Smooth muscle cell of the coronary artery (primary cell): ENCODE measurements around the gene LRGUK. TPM values are rescaled to one million over a fixed set of nuclear protein-coding genes. Genes with fewer than 3 reads are reported as not detected.

Experiments
- total RNA-seq: library from RNA; depleted of rRNA; stranded (reverse); fragments of >200 nt; gene quantifications from 2 replicates; pipeline ENCODE4 v1.2.3, GENCODE V29; 2014; ENCODE audit warnings: low replicate concordance

Gene LRGUK
- total RNA-seq: 0.08 TPM in 1 of 2 replicates, not detected in the other

GRCh38 chr7:134126966-134127848 is at the start of gene LRGUK:
Gene LRGUK, plus strand, starts transcription at chr7:134127340. Its CDS starts 28 bp downstream, at chr7:134127368.

Other genes with a start within 250 kb of the LRGUK start
- 12.9 and 30.7 TPM in 2 replicates for gene SLC35B4, start 189.6 kb downstream of the LRGUK start, total RNA-seq